ENCODE results near the gene ZNF853.
"Not testable (repeated sequence)": the region's sequence is repeated elsewhere in the genome, so short reads cannot be mapped to it uniquely, and the experiment has no call there.

- not testable (repeated sequence) for TF ChIP-seq CEBPB (IDR thresholded peaks at IDR 0.05; ENCODE audit: low read depth, low read length); SP2 (IDR thresholded peaks at IDR 0.05; ENCODE audit: low read length); BRCA1 (IDR thresholded peaks at IDR 0.05; ENCODE audit: low read depth, low read length); CBX5 (IDR thresholded peaks at IDR 0.05; ENCODE audit: low read depth, low read length); ASH2L (IDR thresholded peaks at IDR 0.05; ENCODE audit: low read length); NRF1 (IDR thresholded peaks at IDR 0.05; ENCODE audit: low read depth, low read length); HDAC2 (IDR thresholded peaks at IDR 0.05; ENCODE audit: borderline replicate concordance in 1 of 2, low read depth in 2 of 2, low read length in 2 of 2); CTCF (IDR thresholded peaks at IDR 0.05; ENCODE audit: control extremely low read depth in 1 of 3, insufficient read depth in 1 of 3, low read depth in 1 of 3, low read length in 3 of 3)
- TF ChIP-seq, protein P1, sequence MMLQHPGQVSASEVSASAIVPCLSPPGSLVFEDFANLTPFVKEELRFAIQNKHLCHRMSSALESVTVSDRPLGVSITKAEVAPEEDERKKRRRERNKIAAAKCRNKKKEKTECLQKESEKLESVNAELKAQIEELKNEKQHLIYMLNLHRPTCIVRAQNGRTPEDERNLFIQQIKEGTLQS (IDR thresholded peaks at IDR 0.05; ENCODE audit: insufficient read depth, low read depth, low read length): not testable (repeated sequence)
These were observed 55.4 kb downstream of the ZNF853 start for GRCh38 chr7:6670851-6671250.
